Loucy (cell line): ENCODE data around the gene HSD17B8.

ENCODE experiments used
- EZH2phosphoT487 ChIP-seq: fragments of 200-600 bp; IDR thresholded peaks from 2 replicates; pipeline ENCODE4 v1.6.1; 2018; ENCODE audit warnings: antibody characterized with exemption, mild to moderate bottlenecking, moderate library complexity, borderline replicate concordance
- TF ChIP-seq, protein P1 (sequence below): fragments of 200-600 bp; sonication (generic); conservative IDR thresholded peaks from 2 replicates; pipeline ENCODE4 v1.5.1; 2014; ENCODE audit warnings: mild to moderate bottlenecking, antibody characterized with exemption, low read length

DNA sequence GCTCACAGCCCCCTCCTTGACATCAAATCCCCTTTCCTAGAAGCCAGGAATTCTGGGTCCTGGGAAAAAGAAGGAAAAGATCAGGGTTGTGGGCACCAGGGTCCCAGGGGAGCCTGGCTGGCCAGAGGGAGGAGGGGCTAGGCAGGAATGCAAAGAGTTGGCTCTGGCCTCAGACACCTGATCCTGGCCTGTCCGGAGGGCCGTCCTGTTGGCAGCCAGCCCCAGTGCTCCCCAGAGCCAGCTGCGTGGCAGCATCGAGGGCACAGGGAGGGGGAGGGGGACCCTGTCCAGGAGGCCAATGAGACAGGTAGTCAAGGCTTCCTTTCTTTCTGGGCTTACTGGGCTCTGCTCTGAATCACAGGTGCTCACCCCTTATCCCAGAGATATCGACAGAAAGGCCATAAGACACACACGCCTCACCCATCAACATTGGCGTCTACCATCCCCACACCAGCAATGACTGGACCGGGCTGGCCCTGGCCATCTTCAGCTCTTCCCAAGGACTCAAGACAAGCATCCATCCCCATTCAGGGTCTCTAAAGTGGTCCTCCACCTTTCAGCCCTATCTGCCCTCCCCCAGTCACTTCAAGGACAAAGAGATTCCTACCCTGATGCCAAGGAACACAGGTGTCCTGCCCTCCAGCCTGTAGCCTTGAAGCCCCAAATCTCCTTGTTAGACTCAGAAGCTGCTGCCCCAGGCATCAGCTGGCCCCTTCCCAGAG is 12.9 kb upstream of the HSD17B8 start:
- TF ChIP-seq, protein P1, sequence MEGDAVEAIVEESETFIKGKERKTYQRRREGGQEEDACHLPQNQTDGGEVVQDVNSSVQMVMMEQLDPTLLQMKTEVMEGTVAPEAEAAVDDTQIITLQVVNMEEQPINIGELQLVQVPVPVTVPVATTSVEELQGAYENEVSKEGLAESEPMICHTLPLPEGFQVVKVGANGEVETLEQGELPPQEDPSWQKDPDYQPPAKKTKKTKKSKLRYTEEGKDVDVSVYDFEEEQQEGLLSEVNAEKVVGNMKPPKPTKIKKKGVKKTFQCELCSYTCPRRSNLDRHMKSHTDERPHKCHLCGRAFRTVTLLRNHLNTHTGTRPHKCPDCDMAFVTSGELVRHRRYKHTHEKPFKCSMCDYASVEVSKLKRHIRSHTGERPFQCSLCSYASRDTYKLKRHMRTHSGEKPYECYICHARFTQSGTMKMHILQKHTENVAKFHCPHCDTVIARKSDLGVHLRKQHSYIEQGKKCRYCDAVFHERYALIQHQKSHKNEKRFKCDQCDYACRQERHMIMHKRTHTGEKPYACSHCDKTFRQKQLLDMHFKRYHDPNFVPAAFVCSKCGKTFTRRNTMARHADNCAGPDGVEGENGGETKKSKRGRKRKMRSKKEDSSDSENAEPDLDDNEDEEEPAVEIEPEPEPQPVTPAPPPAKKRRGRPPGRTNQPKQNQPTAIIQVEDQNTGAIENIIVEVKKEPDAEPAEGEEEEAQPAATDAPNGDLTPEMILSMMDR = no peak
- TF ChIP-seq EZH2phosphoT487 = no peak
